NCI-H2107 (cell line): Measurements from ENCODE around the gene KLRC4.
"Not testable (repeated sequence)": the region's sequence is repeated elsewhere in the genome, so short reads cannot be mapped to it uniquely, and the experiment has no call there.

Experiments used
- DNase-seq: peaks from one replicate; lab custom pipeline; 2025; lab: John Stamatoyannopoulos, UW

Gene KLRC4

GRCh38 chr12:10397296-10397695 is 12.3 kb downstream of the KLRC4 start:
- no peak for DNase-seq

DNA sequence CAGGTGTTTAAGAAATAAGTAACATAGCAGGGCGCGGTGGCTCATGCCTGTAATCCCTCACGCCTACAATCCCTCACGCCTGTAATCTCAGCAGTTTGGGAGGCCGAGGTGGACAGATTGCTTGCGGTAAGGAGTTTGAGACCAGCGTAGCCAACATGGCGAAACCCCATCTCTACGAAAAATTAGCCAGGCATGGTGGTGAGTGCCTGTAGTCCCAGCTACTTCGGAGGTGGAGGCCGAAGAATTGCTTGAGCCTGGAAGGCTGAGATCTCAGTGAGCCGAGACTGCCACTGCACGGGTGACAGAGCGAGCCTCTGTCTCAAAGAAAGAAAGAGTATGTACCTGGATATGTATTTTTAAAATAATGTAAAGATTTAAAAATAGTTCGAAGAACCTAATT is 13.4 kb downstream of the KLRC4 start:
- DNase-seq = not testable (repeated sequence)

DNA sequence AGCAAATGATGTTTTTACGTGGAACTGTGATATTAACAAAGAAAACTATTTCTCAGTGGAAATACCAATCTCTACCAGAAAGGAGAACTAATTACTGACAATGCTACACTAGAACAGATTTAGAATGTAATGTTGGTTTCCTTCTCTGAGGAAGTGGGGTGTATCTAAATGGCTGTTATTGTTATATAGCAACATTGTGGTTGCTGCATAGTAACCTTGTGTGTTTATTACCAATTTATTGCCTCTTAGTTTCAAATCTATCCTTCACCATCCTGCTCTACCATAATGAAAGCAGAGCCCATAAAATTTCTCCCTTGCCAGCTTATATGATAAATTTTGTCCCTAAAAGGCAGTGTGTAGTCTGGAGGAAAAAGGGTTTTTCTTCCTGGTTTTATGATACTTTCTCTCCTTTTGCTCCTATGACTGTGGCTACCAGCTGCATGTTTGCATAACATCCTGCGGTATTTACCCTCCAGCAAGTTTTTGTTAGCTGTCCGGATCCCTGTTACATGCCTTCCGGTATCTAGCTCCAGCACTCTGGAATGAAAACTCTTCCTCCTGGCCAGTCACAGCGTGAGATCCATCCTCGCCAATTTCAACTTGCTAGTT is 14.1 kb downstream of the KLRC4 start:
- DNase-seq = no peak

GRCh38 chr12:10394531-10395152 is 14.9 kb downstream of the KLRC4 start:
- DNase-seq = not testable (repeated sequence)

DNA sequence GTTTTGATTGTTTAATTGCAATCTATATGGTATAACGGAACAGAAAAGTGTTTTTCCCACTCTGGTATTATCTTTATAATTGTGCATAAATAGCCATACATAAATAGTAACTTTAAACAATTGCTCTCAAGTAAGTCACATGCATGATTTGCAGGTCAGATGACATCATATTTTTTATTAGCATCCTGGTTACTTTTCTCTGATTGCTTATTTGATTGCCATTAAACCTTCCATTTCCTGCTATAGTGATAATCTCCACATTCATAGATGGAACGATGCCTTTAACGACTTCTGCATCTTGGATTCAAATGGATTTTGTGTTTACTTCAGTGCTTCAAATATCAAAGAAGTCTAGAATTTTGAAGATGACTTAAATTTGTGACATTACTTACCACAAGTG is 16.3 kb downstream of the KLRC4 start:
- no peak for DNase-seq

DNA sequence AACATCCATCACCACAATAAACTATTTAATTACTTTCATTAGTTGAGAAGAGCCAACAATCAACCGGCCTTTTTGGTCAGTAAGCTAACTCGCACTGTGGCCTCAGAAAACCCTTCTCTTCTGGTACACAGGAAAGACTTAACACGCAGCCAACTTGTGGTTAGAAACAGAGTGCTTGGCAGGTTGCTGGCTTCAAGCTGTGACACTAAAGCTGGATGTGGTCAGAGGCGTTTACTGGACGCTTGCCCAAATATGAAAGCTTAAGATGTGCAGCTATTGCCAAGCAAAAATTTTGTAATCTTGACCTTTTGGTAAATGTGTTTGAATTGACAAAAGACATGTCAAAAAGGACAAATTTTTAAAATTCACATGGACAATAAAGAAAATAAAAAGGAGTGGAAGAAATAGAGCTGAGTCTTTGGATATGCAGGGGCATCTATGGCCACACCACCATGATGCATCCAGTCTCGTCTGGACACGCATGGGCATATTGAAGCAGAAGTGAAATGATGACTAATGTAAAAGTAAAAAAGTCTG is 17.1 kb downstream of the KLRC4 start:
- DNase-seq = peak; percentile 28

DNA sequence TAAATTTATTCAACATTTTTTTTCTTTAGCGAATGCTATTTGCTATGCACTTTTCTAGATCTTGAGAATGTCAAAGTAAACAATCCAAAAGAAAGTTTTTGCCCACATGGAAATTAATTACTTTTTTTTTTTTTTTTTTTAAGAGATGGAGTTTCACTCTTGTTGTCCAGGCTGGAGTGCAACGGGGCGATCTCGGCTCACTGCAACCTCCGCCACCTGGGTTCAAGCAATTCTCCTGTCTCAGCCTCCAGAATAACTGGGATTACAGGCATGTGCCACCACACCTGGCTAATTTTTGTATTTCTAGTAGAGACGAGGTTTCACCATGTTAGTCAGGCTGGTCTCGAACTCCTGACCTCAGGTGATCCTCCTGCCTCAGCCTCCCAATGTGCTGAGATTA is 18.6 kb downstream of the KLRC4 start:
- not testable (repeated sequence) for DNase-seq

GRCh38 chr12:10389904-10390303 is 19.7 kb downstream of the KLRC4 start, which contains the start of gene KLRK1:
KLRK1 (minus strand) TSS chr12:10390041; CDS start chr12:10388810, 1,231 bp downstream.
- no peak for DNase-seq

GRCh38 chr12:10388624-10389413 is 20.7 kb downstream of the KLRC4 start:
- DNase-seq = no peak

DNA sequence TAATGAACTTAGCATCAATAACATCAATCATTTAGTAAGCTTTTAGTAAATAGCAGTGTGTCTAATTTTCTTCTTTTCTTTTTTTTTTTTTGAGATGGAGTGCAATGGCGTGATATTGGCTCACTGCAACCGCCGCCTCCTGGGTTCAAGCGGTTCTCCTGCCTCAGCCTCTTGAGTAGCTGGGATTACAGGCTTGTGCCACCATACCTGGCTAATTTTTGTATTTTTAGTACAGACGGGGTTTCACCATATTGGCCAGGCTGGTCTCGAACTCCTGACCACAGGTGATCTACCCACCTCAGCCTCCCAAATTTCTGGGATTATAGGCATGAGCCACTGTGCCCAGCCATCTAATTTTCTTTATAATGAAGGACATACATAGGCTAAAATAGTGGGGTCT is 22.1 kb downstream of the KLRC4 start:
- not testable (repeated sequence) for DNase-seq

- no peak for DNase-seq
Measured at GRCh38 chr12:10386857-10387256, 22.7 kb downstream of the KLRC4 start.

GRCh38 chr12:10385166-10385613 is 24.4 kb downstream of the KLRC4 start:
- DNase-seq = no peak

GRCh38 chr12:10384191-10384590 is 25.4 kb downstream of the KLRC4 start:
- DNase-seq = no peak

GRCh38 chr12:10381928-10382628 is 27.5 kb downstream of the KLRC4 start:
- no peak for DNase-seq

GRCh38 chr12:10378737-10379136 is 30.8 kb downstream of the KLRC4 start:
- DNase-seq = not testable (repeated sequence)

- no peak for DNase-seq
Measured at GRCh38 chr12:10374624-10375018, 34.9 kb downstream of the KLRC4 start.

- no peak for DNase-seq
Measured at GRCh38 chr12:10372559-10372958, 37.0 kb downstream of the KLRC4 start.

- DNase-seq = not testable (repeated sequence)
Measured at GRCh38 chr12:10371893-10372535, 37.5 kb downstream of the KLRC4 start.

GRCh38 chr12:10369557-10370415 is 39.8 kb downstream of the KLRC4 start:
- no peak for DNase-seq
